ENCODE results near the gene TRIM17. TPM values are rescaled to one million over a fixed set of nuclear protein-coding genes. Genes with fewer than 3 reads are reported as not detected.

Gene TRIM17
- polyA plus RNA-seq, 3 donors, result not detected

DNA sequence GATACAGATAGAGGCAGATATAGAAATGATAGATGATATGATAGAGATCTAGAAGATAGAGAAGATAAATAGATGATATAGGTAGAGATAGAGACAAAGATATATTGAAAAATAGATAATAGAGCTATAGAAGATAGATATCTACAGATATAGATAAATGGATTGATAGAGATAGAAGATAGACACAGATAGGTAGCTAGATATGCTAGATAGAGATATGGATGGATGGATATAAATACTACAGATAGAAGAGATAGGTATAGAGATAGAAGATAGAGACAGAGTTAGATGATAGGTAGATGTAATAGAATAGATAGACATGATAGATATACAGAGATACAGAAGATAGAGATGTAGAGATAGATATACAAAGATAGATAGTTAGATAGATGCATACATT lies 31.4 kb downstream of the TRIM17 start:
- Histone ChIP-seq H4K20me1 (ENCODE audit: insufficient read depth, low read length) (no peaks in the 10 kb centered on the region), H3K9me3 (replicated peaks in 1 of 2; ENCODE audit: control insufficient read depth in 1 of 2, insufficient read depth in 1 of 2, low read length in 2 of 2) (no peaks in the 10 kb centered on the region), H3K4me2 (replicated peaks; ENCODE audit: extremely low read depth, low read length, poor library complexity, severe bottlenecking) (no peak overlapping the region), H3K36me3 (replicated peaks in 1 of 2; ENCODE audit: control insufficient read depth in 1 of 2, insufficient read depth in 2 of 2, low read length in 2 of 2) (no peaks in the 10 kb centered on the region), H3K4me3 (replicated peaks in 1 of 3; ENCODE audit: low read depth in 2 of 3, low read length in 3 of 3) (no peak overlapping the region), H3K79me2 (ENCODE audit: insufficient read depth, low read length) (no peaks in the 10 kb centered on the region), H2AFZ (ENCODE audit: insufficient read depth, low read depth, low read length, poor library complexity, severe bottlenecking) (no peak overlapping the region), H3K9ac (ENCODE audit: insufficient read depth, low read length, poor library complexity, severe bottlenecking) (no peak overlapping the region), H3K4me1 (ENCODE audit: control insufficient read depth in 1 of 2, insufficient read depth in 2 of 2, low read length in 2 of 2) (no peaks in the 10 kb centered on the region), H3K27ac (ENCODE audit: low read depth in 1 of 2, low read length in 2 of 2) (no peak overlapping the region), H3K27me3 (ENCODE audit: control insufficient read depth in 2 of 2, insufficient read depth in 2 of 2, low read length in 2 of 2) (peaks cover 0 to 4% of the 10 kb centered on the region in 2 donors)
- no peak overlapping the region for H3K27ac Mint-ChIP-seq
- intact Hi-C loops (cut with micrococcal nuclease), result no loop called here
- peaks cover 0 to 3% (median 0%) of the 10 kb centered on the region in 7 donors for H3K9me3 Mint-ChIP-seq
- no peaks in the 10 kb centered on the region for H3K4me1 Mint-ChIP-seq
- no peaks in the 10 kb centered on the region for H3K36me3 Mint-ChIP-seq
- H3K27me3 Mint-ChIP-seq (ENCODE audit: low read depth in 3 of 3), result peaks cover 12 to 22% (median 14%) of the 10 kb centered on the region in 3 donors
- no peak overlapping the region for H3K4me3 Mint-ChIP-seq
- TF ChIP-seq, protein P1, sequence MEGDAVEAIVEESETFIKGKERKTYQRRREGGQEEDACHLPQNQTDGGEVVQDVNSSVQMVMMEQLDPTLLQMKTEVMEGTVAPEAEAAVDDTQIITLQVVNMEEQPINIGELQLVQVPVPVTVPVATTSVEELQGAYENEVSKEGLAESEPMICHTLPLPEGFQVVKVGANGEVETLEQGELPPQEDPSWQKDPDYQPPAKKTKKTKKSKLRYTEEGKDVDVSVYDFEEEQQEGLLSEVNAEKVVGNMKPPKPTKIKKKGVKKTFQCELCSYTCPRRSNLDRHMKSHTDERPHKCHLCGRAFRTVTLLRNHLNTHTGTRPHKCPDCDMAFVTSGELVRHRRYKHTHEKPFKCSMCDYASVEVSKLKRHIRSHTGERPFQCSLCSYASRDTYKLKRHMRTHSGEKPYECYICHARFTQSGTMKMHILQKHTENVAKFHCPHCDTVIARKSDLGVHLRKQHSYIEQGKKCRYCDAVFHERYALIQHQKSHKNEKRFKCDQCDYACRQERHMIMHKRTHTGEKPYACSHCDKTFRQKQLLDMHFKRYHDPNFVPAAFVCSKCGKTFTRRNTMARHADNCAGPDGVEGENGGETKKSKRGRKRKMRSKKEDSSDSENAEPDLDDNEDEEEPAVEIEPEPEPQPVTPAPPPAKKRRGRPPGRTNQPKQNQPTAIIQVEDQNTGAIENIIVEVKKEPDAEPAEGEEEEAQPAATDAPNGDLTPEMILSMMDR (IDR thresholded peaks at IDR 0.05), result no peak
- DNase-seq, result no peak

DNA sequence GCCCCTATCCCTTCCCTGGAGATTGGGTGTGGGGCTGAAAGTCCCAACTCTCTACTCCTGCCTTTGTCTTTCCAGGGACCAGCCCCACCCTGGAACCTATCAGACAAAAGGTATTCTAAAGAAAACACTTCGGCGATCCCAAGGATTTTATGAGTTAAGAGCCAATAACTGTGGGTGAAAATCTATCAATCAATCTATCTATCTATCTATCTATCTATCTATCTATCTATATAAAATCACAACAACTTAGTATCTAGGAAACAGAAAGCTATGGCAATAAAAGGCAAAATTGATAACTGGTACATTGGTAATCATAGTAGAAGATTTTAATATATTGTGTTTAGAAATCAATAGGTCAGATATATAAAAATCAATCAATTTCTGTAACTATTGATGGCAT lies 32.9 kb downstream of the TRIM17 start:
- H3K36me3 ChIP-seq (replicated peaks in 1 of 2; ENCODE audit: control insufficient read depth in 1 of 2, insufficient read depth in 2 of 2, low read length in 2 of 2), result no peaks in the 10 kb centered on the region
- H3K9ac ChIP-seq (ENCODE audit: insufficient read depth, low read length, poor library complexity, severe bottlenecking), result no peak overlapping the region
- peaks cover 4 to 19% of the 10 kb centered on the region in 2 donors for H3K27me3 ChIP-seq (ENCODE audit: control insufficient read depth in 2 of 2, insufficient read depth in 2 of 2, low read length in 2 of 2)
- no peaks in the 10 kb centered on the region for H3K36me3 Mint-ChIP-seq
- H3K4me1 ChIP-seq (ENCODE audit: control insufficient read depth in 1 of 2, insufficient read depth in 2 of 2, low read length in 2 of 2), result peaks cover 4 to 5% of the 10 kb centered on the region in 2 donors
- peaks cover 5% of the 10 kb centered on the region for H3K4me1 Mint-ChIP-seq
- H2AFZ ChIP-seq (ENCODE audit: insufficient read depth, low read depth, low read length, poor library complexity, severe bottlenecking), result no peak overlapping the region
- H3K27ac ChIP-seq (ENCODE audit: low read depth in 1 of 2, low read length in 2 of 2), result no peak overlapping the region
- no peak overlapping the region for H3K4me3 Mint-ChIP-seq
- no peaks in the 10 kb centered on the region for H3K9me3 ChIP-seq (replicated peaks in 1 of 2; ENCODE audit: control insufficient read depth in 1 of 2, insufficient read depth in 1 of 2, low read length in 2 of 2)
- H3K79me2 ChIP-seq (ENCODE audit: insufficient read depth, low read length), result no peaks in the 10 kb centered on the region
- intact Hi-C loops (cut with micrococcal nuclease), result no loop called here
- no CpG with 5 or more reads among the region's 2 CpGs for WGBS (ENCODE audit: insufficient coverage)
- H3K27ac Mint-ChIP-seq, result no peak overlapping the region
- TF ChIP-seq, protein P1 (IDR thresholded peaks at IDR 0.05), result no peak
- H3K27me3 Mint-ChIP-seq (ENCODE audit: low read depth in 3 of 3), result peaks cover 24 to 34% (median 27%) of the 10 kb centered on the region in 3 donors
- no peak overlapping the region for H3K4me3 ChIP-seq (replicated peaks in 1 of 3; ENCODE audit: low read depth in 2 of 3, low read length in 3 of 3)
- H4K20me1 ChIP-seq (ENCODE audit: insufficient read depth, low read length), result no peaks in the 10 kb centered on the region
- no peak for DNase-seq
- H3K9me3 Mint-ChIP-seq, result peaks cover 0 to 3% (median 0%) of the 10 kb centered on the region in 7 donors
- H3K4me2 ChIP-seq (replicated peaks; ENCODE audit: extremely low read depth, low read length, poor library complexity, severe bottlenecking), result no peak overlapping the region
